Kidney tubule cell (primary cell): ENCODE measurements around the gene COMMD2.

ENCODE experiments used
- DNase-seq: peaks from one replicate; pipeline ENCODE4 v3.0.0-alpha.2; 2018; ENCODE audit warnings: low spot score

Gene COMMD2

DNA sequence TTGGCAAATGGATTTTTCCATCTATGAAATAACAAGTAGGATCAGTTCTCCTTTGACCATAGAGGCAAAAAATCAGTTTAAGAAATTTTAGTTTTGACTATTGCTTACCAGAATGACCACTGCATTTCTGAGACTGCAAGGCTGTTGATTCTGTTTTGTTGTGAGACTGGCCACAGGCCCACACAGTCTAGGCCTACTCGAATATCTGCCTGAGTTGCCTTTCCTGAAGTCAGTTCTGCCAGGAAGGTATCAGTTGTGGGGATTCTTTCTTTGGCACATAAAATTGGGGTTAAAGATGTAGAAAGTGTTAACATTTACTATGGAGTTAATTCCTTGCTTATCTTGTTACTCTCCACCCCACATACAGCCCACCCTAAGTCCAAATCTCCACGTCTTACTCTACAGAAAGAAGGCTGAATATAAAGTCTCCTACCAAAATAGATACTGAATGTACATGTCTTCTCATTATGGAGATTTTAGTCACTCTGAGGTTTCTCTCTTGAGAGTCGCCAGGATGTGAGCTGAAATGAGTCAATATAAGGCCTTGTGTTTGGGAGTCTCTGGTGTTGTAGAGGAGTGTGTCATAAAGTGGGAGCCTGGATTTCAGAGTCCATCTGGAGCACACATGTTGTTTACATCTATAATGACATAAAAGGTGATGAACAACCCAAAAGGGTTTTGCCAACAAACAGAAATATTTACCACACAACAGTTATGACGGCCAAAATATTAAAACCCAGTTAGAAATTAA, 49.4 kb downstream of the COMMD2 start:
- DNase-seq = peak; percentile 54

GRCh38 chr3:149701977-149702350, 50.3 kb downstream of the COMMD2 start:
- no peak for DNase-seq

DNA sequence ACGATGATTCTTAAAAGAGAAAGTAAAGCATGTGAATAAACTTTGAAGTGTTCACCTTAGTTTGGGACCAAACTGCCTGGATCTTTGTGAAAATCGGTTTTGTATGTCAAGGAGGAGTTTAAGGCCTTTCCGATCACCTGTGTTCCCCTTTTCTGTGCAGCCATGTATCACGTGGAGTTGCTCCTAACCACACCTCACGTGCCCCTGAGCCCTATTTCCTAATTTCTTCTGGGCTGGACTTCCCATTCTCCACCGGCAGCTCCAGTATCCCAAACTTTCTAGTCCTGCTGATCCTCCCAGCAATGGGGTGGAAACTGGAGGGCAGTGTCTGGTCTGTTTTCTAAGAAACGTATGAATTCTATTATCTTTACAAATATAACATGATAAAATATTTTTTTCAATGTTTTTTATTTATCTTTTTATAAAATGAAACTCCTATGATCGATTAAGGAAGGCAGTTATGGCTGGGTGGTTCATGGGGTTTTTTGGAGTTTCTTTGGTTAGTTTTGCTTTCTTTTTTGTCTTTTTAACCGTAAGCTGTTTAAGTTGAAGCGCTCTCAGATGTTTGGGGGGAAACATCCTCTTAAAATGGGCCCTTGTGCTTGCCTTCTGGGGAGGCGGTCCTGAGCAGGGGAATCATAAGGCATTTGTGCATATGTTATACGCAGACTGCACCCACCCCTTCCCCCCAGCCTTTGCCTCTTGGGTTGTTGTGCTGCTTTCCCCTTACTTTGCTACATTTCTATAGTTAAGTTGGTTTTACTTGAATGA, 50.9 kb downstream of the COMMD2 start:
- no peak for DNase-seq
